ENCODE measurements around the gene CATSPERE. TPM values are rescaled to one million over a fixed set of nuclear protein-coding genes. Genes with fewer than 3 reads are reported as not detected.

Gene CATSPERE
- total and polyA plus RNA-seq, 12 donors, result 0.18 to 2.6 (median 1.2) TPM

GRCh38 chr1:244614879-244615278, 153.8 kb downstream of the CATSPERE start:
- no peaks in the 10 kb centered on the region for H3K9me3 ChIP-seq (replicated peaks in 1 of 3)
- no peak overlapping the region for H3K4me3 ChIP-seq
- H3K27ac ChIP-seq, result no peak overlapping the region
- TF ChIP-seq POLR2A (IDR thresholded peaks at IDR 0.05) (no peak), CTCF (IDR thresholded peaks at IDR 0.05) (no peak)
- H3K4me1 ChIP-seq (replicated peaks in 1 of 2), result no peaks in the 10 kb centered on the region
- no peaks in the 10 kb centered on the region for H3K27me3 ChIP-seq
- no peaks in the 10 kb centered on the region for H3K36me3 ChIP-seq (replicated peaks in 1 of 2)
- WGBS, 4 donors, result 41 to 50% (median 46%) methylated on average over 3 of the region's 3 CpGs
- intact Hi-C loops (cut with DNase I), result no loop called here
- no peak for DNase-seq

GRCh38 chr1:244615301-244615700, 154.2 kb downstream of the CATSPERE start:
- no peaks in the 10 kb centered on the region for H3K36me3 ChIP-seq (replicated peaks in 1 of 2)
- no peaks in the 10 kb centered on the region for H3K4me1 ChIP-seq (replicated peaks in 1 of 2)
- no peak overlapping the region for H3K27ac ChIP-seq
- H3K9me3 ChIP-seq (replicated peaks in 1 of 3), result no peaks in the 10 kb centered on the region
- 89 to 93% (median 91%) methylated on average over 6 of the region's 6 CpGs for WGBS, 4 donors
- H3K27me3 ChIP-seq, result no peaks in the 10 kb centered on the region
- no peak for DNase-seq
- no peak for TF ChIP-seq POLR2A (IDR thresholded peaks at IDR 0.05)
- no peak for TF ChIP-seq CTCF (IDR thresholded peaks at IDR 0.05)
- intact Hi-C loops (cut with DNase I), result no loop called here
- no peak overlapping the region for H3K4me3 ChIP-seq

- Histone ChIP-seq H3K27ac (no peak overlapping the region), H3K9me3 (replicated peaks in 1 of 3) (no peaks in the 10 kb centered on the region), H3K27me3 (no peaks in the 10 kb centered on the region), H3K4me3 (no peak overlapping the region), H3K4me1 (replicated peaks in 1 of 2) (no peaks in the 10 kb centered on the region), H3K36me3 (replicated peaks in 1 of 2) (no peaks in the 10 kb centered on the region)
- DNase-seq, result no peak
- TF ChIP-seq POLR2A (IDR thresholded peaks at IDR 0.05) (no peak), CTCF (IDR thresholded peaks at IDR 0.05) (no peak)
- WGBS, 4 donors, result 91 to 93% (median 92%) methylated on average over 4 of the region's 4 CpGs
- intact Hi-C loops (cut with DNase I), result no loop called here
Measured at GRCh38 chr1:244626709-244627108, 165.6 kb downstream of the CATSPERE start.

- Histone ChIP-seq H3K27ac (no peak overlapping the region), H3K9me3 (replicated peaks in 1 of 3) (no peaks in the 10 kb centered on the region), H3K36me3 (replicated peaks in 1 of 2) (no peaks in the 10 kb centered on the region), H3K4me3 (no peak overlapping the region), H3K27me3 (no peaks in the 10 kb centered on the region), H3K4me1 (replicated peaks in 1 of 2) (no peaks in the 10 kb centered on the region)
- WGBS, 4 donors, result 82 to 94% (median 86%) methylated on average over 5 of the region's 5 CpGs
- TF ChIP-seq CTCF (IDR thresholded peaks at IDR 0.05) (no peak), POLR2A (IDR thresholded peaks at IDR 0.05) (no peak)
- DNase-seq, result no peak
- intact Hi-C loops (cut with DNase I), result no loop called here
Measured at GRCh38 chr1:244628789-244629188, 167.7 kb downstream of the CATSPERE start.

All from adrenal gland (tissue), 12 donors.